Measurements from ENCODE around the gene VWA8.
"Not testable (repeated sequence)": the region's sequence is repeated elsewhere in the genome, so short reads cannot be mapped to it uniquely, and the experiment has no call there.

VWA8 gene

DNA sequence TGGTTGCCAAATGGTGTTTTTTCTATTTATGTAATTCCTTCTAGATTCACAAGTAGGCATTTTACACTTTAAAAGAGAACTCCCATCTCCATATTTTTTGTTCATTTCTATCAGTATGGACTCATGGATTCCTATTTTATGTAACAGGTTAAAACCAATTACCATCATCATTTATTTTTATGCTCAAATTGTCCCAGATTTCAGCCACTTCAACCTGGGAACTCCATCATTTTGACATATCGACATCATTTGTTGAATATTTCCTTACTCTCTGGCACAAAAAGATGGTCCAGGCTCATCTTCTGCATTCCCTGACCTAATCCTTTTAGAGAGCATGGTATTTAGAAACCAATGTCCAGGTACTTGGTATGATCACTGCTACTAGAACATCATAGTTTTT is 79.9 kb downstream of the VWA8 start:
- TF ChIP-seq ZNF274 (IDR thresholded peaks at IDR 0.05; ENCODE audit: low read depth, low read length) = no peak
- H3K4me3 ChIP-seq (ENCODE audit: low read length) = no peak overlapping the region

DNA sequence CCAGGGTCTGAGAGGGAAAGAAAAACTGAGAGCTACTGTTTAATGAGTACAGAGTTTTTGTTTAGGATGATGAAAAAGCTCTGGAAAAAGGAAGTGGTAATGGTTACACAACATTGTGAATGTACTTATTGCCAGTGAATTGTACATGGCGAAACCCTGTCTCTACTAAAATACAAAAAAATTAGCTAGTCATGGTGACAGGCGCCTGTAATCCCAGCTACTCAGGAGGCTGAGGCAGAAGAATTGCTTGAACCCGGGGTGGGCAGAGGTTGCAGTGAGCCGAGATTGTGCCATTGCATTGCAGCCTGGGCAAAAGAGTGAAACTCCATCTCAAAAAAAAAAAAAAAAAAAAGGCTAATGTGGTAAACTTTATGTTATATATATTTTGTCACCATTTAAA is 96.3 kb downstream of the VWA8 start:
- H3K4me3 ChIP-seq (ENCODE audit: low read length) = no peak overlapping the region
- no peak for TF ChIP-seq ZNF274 (IDR thresholded peaks at IDR 0.05; ENCODE audit: low read depth, low read length)

DNA sequence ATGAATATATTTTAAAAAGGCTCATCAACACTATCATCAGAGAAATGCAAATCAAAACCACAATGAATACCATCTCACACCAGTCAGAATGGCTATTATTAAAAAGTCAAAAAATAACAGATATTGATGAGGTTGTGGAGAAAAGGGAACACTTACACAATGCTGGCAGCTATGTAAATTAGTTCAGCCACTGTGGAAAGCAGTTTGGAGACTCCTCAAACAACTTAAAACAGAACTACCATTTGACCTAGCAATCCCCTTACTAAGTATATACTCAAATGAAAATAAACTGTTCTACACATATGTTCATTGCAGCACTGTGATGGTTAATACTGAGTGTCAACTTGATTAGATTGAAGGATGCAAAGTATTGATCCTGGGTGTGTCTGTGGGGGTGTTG is 98.2 kb downstream of the VWA8 start:
- H3K4me3 ChIP-seq (ENCODE audit: low read length) = not testable (repeated sequence)

DNA sequence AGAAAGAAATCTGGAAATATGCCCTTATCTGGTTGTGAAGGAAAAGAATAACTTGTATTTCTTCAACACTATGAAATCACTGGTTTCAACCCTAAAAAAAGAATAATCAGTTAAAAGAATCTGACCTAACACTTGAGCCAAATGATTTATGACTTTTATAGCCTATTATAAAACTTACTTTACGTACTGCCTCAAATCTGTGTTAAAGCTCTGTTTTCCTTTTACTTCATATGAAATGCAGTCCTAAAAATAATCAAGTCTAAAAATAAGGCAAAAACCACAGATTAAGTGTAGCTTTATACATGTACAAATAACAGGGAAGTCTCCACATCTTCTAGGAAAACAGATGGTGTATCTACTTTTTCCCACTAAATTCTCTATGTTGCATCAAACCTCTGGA is 101.3 kb downstream of the VWA8 start:
- TF ChIP-seq ZNF274 (IDR thresholded peaks at IDR 0.05; ENCODE audit: low read depth, low read length) = no peak
- H3K4me3 ChIP-seq (ENCODE audit: low read length) = no peak overlapping the region

DNA sequence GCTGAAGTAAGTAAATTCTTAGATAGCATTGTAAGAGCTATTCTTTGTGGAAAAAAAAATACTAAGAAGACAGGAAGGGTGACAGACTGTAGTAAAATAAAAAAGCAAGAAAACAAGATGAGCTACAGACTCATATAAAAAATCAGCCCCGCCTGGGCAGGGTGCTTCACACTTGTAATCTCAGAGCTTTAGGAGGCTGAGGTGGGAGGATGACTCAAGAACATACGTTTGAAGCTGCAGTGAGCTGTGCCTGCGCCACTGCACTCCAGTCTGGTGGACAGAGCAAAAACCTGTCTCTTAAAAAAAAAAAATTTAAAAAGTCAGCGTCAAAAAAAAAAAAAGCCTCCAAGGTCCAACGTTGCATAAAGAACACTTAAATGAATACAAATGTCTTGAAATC is 102.1 kb downstream of the VWA8 start:
- no peak overlapping the region for H3K4me3 ChIP-seq (ENCODE audit: low read length)
- TF ChIP-seq ZNF274 (IDR thresholded peaks at IDR 0.05; ENCODE audit: low read depth, low read length) = no peak

DNA sequence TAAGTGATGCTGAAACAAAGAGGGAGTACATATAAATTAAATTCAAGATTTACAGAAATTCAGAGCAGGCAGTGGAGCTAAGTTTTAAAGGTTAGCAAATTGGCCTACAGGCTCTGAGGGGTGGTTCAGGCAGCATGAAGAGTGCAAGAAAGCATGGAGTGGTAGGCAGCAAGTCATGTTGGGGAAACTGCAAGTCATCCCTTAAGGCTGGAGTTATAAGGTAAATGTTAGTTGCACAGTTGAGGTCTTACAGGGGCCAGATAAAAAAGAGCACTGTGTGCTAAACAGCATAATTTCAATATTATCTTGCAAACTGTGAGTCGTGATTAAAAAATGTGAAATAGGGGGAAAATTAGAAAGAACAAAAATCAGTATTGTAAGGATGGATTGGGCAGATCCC is 106.2 kb downstream of the VWA8 start:
- H3K4me3 ChIP-seq (ENCODE audit: low read length) = no peak overlapping the region
- no peak for TF ChIP-seq ZNF274 (IDR thresholded peaks at IDR 0.05; ENCODE audit: low read depth, low read length)

DNA sequence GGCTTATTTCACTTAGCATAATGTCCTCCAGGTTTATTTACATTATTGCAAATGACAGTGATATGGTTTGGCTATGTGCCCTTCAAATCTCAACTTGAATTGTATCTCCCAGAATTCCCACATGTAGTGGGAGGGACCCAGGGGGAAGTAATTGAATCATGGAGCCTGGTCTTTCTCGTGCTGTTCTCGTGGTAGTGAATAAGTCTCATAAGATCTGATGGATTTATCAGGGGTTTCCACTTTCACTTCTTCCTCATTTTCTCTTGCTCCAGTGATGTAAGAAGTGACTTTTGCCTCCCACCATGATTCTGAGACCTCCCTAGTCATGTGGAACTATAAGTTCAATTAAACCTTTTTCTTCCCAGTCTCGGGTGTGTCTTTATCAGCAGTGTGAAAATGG is 109.6 kb downstream of the VWA8 start:
- no peak for TF ChIP-seq ZNF274 (IDR thresholded peaks at IDR 0.05; ENCODE audit: low read depth, low read length)
- H3K4me3 ChIP-seq (ENCODE audit: low read length) = no peak overlapping the region

DNA sequence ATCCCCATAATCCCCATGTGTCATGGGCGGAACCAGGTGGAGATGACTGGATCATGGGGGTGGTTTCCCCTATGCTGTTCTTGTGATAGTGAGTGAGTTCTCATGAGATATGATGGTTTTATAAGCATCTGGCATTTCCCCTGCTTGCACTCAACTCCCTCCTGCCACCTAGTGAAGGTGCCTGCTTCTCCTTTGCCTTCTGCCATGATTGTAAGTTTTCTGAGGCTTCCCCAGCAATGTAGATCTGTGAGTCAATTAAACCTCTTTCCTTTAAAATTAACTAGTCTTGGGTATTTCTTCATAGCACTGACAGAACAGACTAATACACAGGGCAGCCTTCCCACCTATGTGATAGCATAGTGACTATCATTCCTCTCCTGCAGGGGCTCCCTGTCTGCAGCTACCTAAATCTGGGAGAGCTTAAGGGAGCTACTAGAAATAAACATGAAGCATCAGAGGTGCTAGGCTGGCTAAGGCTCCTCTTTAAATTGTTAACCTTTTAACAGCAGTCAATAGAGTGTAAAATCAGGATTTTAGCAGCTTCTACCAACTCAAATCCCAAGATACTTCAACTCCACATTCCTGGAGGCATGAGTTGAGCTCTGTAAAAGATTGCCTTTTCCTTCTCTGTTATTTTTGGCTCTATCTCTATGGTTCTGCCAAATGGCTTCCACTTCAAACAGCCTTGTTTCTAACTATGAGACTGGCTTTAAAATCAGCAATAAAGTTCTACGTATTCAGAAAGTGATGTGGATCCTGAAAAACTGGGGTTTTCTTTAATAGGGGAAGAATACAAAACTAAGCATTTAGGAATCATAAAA is 112.3 kb downstream of the VWA8 start:
- TF ChIP-seq ZNF274 (IDR thresholded peaks at IDR 0.05; ENCODE audit: low read depth, low read length) = no peak
- no peak overlapping the region for H3K4me3 ChIP-seq (ENCODE audit: low read length)

DNA sequence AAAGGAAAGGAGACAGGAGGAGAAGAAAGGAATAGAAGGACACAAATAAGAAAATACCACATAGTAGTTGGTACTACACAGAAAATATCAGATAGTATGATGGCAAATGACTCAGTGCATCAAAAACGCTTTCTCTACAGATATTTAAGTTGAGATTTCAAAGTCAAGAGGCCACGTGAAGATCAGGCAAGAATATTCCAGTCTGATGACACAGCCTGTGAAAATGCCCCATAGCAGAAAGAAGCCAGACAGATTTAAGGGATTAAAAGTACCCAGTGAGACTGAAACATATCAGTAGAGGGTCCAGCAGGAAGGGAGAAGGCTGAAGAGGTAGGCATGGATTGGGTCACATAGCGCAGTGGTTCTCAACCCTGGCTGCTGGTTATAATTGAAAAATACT is 113.7 kb downstream of the VWA8 start:
- TF ChIP-seq ZNF274 (IDR thresholded peaks at IDR 0.05; ENCODE audit: low read depth, low read length) = no peak
- H3K4me3 ChIP-seq (ENCODE audit: low read length) = no peak overlapping the region

DNA sequence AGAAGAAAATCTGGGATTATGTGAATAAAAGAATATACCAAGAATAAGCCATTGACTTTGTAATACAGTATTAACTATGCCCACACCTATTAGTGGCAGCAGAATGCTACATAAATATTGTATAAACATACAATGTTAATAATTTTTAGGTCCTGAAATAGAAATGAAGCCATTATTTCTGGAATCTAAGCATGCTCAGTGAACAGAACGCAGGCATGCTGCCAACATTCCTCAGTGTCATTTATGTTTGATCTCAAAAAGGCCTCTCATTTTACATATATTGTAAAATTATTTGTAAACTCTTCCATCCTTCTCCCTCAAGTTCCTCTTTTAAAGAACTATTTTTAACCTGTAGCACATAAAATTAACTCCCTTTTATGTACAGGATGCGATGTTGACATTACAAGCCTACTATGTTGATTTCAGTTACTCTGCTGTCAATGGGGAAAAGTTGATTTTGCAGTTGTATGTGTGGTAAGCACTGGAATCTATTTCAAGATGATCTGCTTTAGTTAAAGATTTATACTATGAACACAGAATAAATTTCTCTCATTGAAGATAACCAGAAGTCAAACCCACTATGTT is 118.8 kb downstream of the VWA8 start:
- no peak overlapping the region for H3K4me3 ChIP-seq (ENCODE audit: low read length)
- no peak for TF ChIP-seq ZNF274 (IDR thresholded peaks at IDR 0.05; ENCODE audit: low read depth, low read length)

DNA sequence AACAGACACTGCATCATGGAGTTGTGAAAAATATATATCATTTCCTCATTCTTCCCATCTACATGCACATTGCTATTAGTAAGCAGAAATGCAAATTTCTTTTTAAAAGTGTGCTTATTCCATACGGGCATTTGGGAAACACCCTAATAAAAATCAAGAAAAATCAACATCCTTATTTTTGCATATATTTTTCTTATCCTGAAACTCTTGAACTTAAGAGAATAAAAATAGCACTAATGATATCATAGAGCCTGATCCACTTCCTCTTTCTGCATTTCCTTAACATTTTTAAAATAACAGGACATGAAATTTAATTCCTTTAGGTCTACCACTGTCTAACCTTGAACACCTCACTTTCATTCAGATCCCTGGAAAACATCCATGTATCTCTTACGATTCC is 123.3 kb downstream of the VWA8 start:
- TF ChIP-seq ZNF274 (IDR thresholded peaks at IDR 0.05; ENCODE audit: low read depth, low read length) = no peak
- no peak overlapping the region for H3K4me3 ChIP-seq (ENCODE audit: low read length)

DNA sequence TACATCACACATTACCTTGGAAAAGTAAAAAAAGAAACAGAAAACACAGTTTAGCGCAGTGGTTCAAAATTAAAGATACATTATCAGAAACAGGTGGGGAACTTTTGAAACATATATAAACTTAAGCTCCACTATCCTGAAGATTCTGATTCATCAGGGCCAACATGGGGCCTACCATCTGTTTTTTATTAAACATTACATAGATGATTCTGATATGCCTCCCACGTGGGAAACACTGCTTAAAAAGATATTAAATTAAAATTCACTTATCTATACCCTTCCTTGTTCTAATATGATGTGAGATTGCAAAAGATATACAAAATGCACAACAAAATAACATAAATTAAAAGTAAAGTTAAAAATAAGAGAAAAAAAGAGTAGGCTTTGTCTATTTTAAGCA is 125.0 kb downstream of the VWA8 start:
- TF ChIP-seq ZNF274 (IDR thresholded peaks at IDR 0.05; ENCODE audit: low read depth, low read length) = no peak
- H3K4me3 ChIP-seq (ENCODE audit: low read length) = no peak overlapping the region

DNA sequence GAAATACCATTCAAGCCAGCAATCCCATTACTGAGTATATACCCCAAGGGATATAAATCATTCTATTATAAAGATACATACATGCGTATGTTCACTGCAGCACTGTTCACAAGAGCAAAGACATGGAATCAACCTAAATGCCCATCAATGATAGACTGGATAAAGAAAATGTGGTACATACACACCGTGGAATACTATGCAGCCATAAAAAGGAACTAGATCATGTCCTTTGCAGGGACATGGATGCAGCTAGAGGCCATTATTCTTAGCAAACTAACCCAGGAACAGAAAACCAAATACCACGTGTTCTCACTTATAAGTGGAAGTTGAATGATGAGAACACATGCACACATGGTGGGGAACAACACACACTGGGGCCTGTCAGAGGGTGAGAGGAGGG is 126.2 kb downstream of the VWA8 start:
- H3K4me3 ChIP-seq (ENCODE audit: low read length) = not testable (repeated sequence)

DNA sequence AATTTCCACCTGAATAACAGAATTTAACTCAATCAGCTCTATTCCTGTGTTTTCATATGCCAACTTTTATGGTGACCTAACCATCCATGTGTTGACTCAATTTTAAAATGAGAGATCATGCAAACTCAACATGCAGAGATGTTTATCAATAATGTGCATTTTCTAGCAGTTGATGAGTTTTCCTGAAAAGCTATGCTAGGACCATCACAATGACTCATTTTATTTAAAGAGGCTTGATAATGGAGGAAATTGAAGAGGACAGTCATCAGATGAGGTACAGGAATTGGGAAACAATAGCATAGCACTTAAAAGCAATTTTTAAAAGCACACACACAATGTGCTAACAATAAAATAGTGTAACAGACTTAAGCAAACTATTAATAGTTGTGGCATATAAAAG is 127.1 kb downstream of the VWA8 start:
- no peak for TF ChIP-seq ZNF274 (IDR thresholded peaks at IDR 0.05; ENCODE audit: low read depth, low read length)

DNA sequence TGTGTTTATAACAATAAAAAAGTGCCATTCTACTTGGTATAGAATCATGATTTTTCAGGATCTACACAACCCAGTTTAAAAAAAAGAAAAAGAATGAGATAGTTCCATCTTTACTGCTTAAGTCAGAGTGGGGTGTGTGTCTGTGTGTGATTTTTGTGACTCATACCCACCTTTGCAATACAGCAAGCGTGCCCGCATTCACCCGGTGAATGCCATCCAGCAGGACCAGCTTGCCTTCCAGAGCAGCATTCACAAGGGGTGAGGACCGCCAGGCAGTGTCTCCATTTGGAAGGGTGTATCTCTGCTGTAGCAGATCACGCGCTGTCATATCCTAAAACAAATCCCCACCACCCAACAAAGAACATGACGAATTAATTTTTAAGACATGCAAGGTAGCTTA is 127.7 kb downstream of the VWA8 start:
- TF ChIP-seq ZNF274 (IDR thresholded peaks at IDR 0.05; ENCODE audit: low read depth, low read length) = no peak

More for the DNA sequence above, 127.1 kb downstream of the VWA8 start:
- H3K4me3 ChIP-seq (ENCODE audit: low read length) = no peak overlapping the region

More for the DNA sequence above, 127.7 kb downstream of the VWA8 start:
- H3K4me3 ChIP-seq (ENCODE audit: low read length) = no peak overlapping the region

All from GM08714 (cell line).